A549 (cell line): Measurements from ENCODE around the gene SEPTIN1.

Experiments used
- CTCF ChIP-seq: fragments of >200 bp; sonication (Bioruptor Twin); formaldehyde crosslinking; IDR thresholded peaks from 3 replicates; pipeline ENCODE4 v1.5.1; 2016
- SREBF2 ChIP-seq: fragments of 450-650 bp; IDR thresholded peaks from 2 replicates; pipeline ENCODE4 v1.6.1; 2014; ENCODE audit warnings: mild to moderate bottlenecking, moderate library complexity
- TF ChIP-seq, protein P1 (sequence below): IDR thresholded peaks from 2 replicates; pipeline ENCODE4 v1.6.1; 2012
- TF ChIP-seq, protein P2 (sequence below): fragments of 450-650 bp; IDR thresholded peaks from 2 replicates; pipeline ENCODE4 v1.6.1; 2014; ENCODE audit warnings: antibody characterized with exemption

DNA sequence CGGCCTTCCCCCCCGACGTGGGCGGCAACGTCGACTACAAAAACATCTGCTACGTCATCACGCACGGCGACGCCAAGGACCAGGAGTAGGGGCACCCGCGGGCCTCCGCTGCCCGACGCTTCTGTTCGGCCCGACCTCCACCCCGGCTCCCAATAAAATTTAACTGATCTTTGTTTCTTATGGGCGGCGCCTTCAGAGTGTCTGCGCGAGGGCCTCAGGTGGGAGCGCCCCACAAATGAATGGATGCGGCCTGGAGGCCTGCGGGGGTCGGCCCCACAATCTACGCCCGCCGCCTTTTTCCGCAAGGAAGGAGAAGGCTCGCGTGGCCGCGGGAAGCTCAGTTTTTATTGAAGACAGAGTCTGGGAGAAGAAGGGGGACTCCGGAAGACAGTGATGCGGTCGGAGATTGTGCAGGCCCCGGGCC lies 4.5 kb downstream of the SEPTIN1 start:
- TF ChIP-seq, protein P1, sequence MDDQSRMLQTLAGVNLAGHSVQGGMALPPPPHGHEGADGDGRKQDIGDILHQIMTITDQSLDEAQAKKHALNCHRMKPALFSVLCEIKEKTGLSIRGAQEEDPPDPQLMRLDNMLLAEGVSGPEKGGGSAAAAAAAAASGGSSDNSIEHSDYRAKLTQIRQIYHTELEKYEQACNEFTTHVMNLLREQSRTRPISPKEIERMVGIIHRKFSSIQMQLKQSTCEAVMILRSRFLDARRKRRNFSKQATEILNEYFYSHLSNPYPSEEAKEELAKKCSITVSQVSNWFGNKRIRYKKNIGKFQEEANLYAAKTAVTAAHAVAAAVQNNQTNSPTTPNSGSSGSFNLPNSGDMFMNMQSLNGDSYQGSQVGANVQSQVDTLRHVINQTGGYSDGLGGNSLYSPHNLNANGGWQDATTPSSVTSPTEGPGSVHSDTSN, result no peak
- TF ChIP-seq, protein P2, sequence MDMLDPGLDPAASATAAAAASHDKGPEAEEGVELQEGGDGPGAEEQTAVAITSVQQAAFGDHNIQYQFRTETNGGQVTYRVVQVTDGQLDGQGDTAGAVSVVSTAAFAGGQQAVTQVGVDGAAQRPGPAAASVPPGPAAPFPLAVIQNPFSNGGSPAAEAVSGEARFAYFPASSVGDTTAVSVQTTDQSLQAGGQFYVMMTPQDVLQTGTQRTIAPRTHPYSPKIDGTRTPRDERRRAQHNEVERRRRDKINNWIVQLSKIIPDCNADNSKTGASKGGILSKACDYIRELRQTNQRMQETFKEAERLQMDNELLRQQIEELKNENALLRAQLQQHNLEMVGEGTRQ, result no peak
- no peak for TF ChIP-seq SREBF2
- no peak for TF ChIP-seq CTCF
